ENCODE data around the gene SORBS1. TPM values are rescaled to one million over a fixed set of nuclear protein-coding genes. Genes with fewer than 3 reads are reported as not detected.

The SORBS1 gene
- total and polyA plus RNA-seq, 2 donors (not counting 1 experiment from before 2014, with no cell fraction given), result 0.21 to 1.5 TPM

DNA sequence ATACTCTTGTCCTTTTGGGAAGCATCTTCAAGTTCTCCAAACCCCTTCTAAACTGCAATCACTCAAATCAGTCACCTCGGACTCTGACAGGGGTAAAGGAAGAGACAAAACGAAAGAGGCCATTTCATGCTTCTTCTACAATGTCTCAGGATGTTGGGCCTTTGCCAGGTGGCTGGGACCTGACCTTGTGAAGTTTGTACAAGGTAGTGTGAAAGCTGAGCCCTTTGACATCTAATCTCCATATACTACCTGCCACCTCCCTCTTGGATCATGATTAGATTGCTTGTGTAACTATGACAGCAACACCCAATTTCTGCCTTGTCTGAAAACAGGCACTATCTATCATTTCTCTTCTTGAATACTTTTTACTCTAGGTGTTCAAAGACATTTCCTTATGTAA is 235.3 kb downstream of the SORBS1 start:
- peaks cover 7 to 9% of the 10 kb centered on the region in 2 donors for H3K4me1 ChIP-seq (ENCODE audit: control insufficient read depth in 2 of 2, insufficient read depth in 2 of 2, low read length in 2 of 2)
- ATAC-seq (ENCODE audit: low read depth), result no peak
- ChIA-PET CTCF (interaction anchor here (0.7 kb wide), 1 partner anchor 958 kb away, joined by 3 read pairs; no protein-coding TSS in a partner anchor), POLR2A (no interaction called here)
- TF ChIP-seq, protein P1, sequence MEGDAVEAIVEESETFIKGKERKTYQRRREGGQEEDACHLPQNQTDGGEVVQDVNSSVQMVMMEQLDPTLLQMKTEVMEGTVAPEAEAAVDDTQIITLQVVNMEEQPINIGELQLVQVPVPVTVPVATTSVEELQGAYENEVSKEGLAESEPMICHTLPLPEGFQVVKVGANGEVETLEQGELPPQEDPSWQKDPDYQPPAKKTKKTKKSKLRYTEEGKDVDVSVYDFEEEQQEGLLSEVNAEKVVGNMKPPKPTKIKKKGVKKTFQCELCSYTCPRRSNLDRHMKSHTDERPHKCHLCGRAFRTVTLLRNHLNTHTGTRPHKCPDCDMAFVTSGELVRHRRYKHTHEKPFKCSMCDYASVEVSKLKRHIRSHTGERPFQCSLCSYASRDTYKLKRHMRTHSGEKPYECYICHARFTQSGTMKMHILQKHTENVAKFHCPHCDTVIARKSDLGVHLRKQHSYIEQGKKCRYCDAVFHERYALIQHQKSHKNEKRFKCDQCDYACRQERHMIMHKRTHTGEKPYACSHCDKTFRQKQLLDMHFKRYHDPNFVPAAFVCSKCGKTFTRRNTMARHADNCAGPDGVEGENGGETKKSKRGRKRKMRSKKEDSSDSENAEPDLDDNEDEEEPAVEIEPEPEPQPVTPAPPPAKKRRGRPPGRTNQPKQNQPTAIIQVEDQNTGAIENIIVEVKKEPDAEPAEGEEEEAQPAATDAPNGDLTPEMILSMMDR (IDR thresholded peaks at IDR 0.05), result no peak
- no peak for TF ChIP-seq EZH2 (IDR thresholded peaks at IDR 0.05; ENCODE audit: borderline replicate concordance, insufficient read depth, low read depth, low read length, poor library complexity, severe bottlenecking)
- H3K4me2 ChIP-seq (replicated peaks; ENCODE audit: low read depth, low read length, poor library complexity, severe bottlenecking), result no peak overlapping the region
- intact Hi-C loops (cut with micrococcal nuclease), result loop anchor here (5.0 kb wide), 1 partner anchor 34 kb away; the partner anchor contains the start of gene PDLIM1
- no peak overlapping the region for H3K4me3 ChIP-seq (ENCODE audit: control extremely low read depth in 1 of 5, extremely low read depth in 1 of 5, insufficient read depth in 1 of 5, low read depth in 2 of 5, low read length in 4 of 5)
- H3K9ac ChIP-seq (ENCODE audit: low read length), result no peak overlapping the region
- Mint-ChIP-seq H3K27ac (no peak overlapping the region), H3K9me3 (ENCODE audit: insufficient read depth) (no peaks in the 10 kb centered on the region), H3K27me3 (no peaks in the 10 kb centered on the region), H3K4me1 (peaks cover 11% of the 10 kb centered on the region), H3K4me3 (no peak overlapping the region)
- no peak overlapping the region for H3K27ac ChIP-seq (ENCODE audit: low read length in 2 of 2)
- no CpG with 5 or more reads among the region's 2 CpGs for WGBS (ENCODE audit: insufficient coverage)
- no peaks in the 10 kb centered on the region for H3K36me3 ChIP-seq (replicated peaks in 1 of 2; ENCODE audit: control extremely low read depth in 1 of 2, control insufficient read depth in 1 of 2, extremely low read depth in 1 of 2, insufficient read depth in 2 of 2, low read length in 1 of 2)
- H2AFZ ChIP-seq (ENCODE audit: insufficient read depth, low read depth, low read length, poor library complexity, severe bottlenecking), result no peak overlapping the region
- DNase-seq, result no peak
- no peaks in the 10 kb centered on the region for H3K27me3 ChIP-seq (replicated peaks in 1 of 4; ENCODE audit: control extremely low read depth in 1 of 4, control insufficient read depth in 3 of 4, insufficient read depth in 4 of 4, low read length in 3 of 4)
- H3K79me2 ChIP-seq (ENCODE audit: control insufficient read depth, insufficient read depth, low read length), result no peaks in the 10 kb centered on the region
- no peaks in the 10 kb centered on the region for H4K20me1 ChIP-seq (ENCODE audit: control insufficient read depth, insufficient read depth, low read length, poor library complexity, severe bottlenecking)
- H3K9me3 ChIP-seq (ENCODE audit: control extremely low read depth in 1 of 3, control insufficient read depth in 2 of 3, insufficient read depth in 1 of 3, low read length in 2 of 3), result no peaks in the 10 kb centered on the region

DNA sequence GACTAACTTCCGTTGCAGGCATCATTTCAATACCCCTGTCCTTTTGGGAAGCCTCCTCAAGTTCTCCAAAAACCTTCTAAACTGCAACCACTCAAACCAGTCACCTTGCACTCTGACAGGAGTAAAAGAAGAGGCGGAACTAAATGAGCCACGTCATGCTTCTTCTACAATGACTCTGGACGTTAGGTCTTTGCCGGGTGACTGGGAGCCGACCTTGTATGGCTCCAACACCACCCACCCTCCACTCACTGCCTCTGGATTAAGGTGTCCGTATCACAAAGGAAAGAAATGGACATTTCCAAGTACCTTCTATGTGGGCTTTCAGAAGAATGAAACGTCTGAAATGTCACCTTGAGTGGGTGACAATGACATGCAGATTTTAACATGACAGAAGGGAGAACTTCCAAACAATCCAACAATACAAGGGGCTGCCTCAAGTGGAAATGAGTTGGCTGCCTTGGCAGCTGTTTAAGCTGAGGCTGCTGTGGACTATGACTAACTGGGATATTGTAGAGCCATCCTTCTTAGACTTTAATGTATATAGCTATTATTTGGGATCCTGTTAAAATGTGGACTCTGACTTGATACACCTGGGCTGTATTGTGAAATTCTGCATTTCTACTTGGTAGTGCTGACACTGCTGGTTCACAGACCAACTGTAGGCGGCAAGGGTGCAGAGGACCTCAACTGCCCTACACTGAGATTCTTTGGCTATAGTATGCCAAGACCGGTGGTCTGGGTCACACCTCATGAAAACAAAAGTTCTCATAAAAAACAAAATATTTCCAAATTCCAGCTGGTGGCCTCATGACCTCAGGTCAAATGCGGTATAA is 236.5 kb downstream of the SORBS1 start:
- CTCF ChIA-PET, result no interaction called here
- peaks cover 11% of the 10 kb centered on the region for H3K4me1 Mint-ChIP-seq
- TF ChIP-seq, protein P1 (IDR thresholded peaks at IDR 0.05), result no peak
- no peak for TF ChIP-seq EZH2 (IDR thresholded peaks at IDR 0.05; ENCODE audit: borderline replicate concordance, insufficient read depth, low read depth, low read length, poor library complexity, severe bottlenecking)
- Histone ChIP-seq H2AFZ (ENCODE audit: insufficient read depth, low read depth, low read length, poor library complexity, severe bottlenecking) (no peak overlapping the region), H3K27ac (ENCODE audit: low read length in 2 of 2) (no peak overlapping the region), H3K79me2 (ENCODE audit: control insufficient read depth, insufficient read depth, low read length) (no peaks in the 10 kb centered on the region), H3K9me3 (ENCODE audit: control extremely low read depth in 1 of 3, control insufficient read depth in 2 of 3, insufficient read depth in 1 of 3, low read length in 2 of 3) (no peaks in the 10 kb centered on the region), H3K36me3 (replicated peaks in 1 of 2; ENCODE audit: control extremely low read depth in 1 of 2, control insufficient read depth in 1 of 2, extremely low read depth in 1 of 2, insufficient read depth in 2 of 2, low read length in 1 of 2) (no peaks in the 10 kb centered on the region), H3K9ac (ENCODE audit: low read length) (no peak overlapping the region), H3K4me3 (ENCODE audit: control extremely low read depth in 1 of 5, extremely low read depth in 1 of 5, insufficient read depth in 1 of 5, low read depth in 2 of 5, low read length in 4 of 5) (no peak overlapping the region), H3K4me2 (replicated peaks; ENCODE audit: low read depth, low read length, poor library complexity, severe bottlenecking) (no peak overlapping the region), H3K27me3 (replicated peaks in 1 of 4; ENCODE audit: control extremely low read depth in 1 of 4, control insufficient read depth in 3 of 4, insufficient read depth in 4 of 4, low read length in 3 of 4) (no peaks in the 10 kb centered on the region), H4K20me1 (ENCODE audit: control insufficient read depth, insufficient read depth, low read length, poor library complexity, severe bottlenecking) (no peaks in the 10 kb centered on the region), H3K4me1 (ENCODE audit: control insufficient read depth in 2 of 2, insufficient read depth in 2 of 2, low read length in 2 of 2) (peaks cover 7 to 9% of the 10 kb centered on the region in 2 donors)
- WGBS (ENCODE audit: insufficient coverage), result 97% methylated on average over 5 of the region's 11 CpGs
- H3K27me3 Mint-ChIP-seq, result no peaks in the 10 kb centered on the region
- H3K9me3 Mint-ChIP-seq (ENCODE audit: insufficient read depth), result no peaks in the 10 kb centered on the region
- POLR2A ChIA-PET, result no interaction called here
- ATAC-seq (ENCODE audit: low read depth) (no peak), DNase-seq (no peak)
- intact Hi-C loops (cut with micrococcal nuclease), result loop anchor here (5.0 kb wide), 1 partner anchor 32 kb away; the partner anchor contains the start of gene PDLIM1
- H3K27ac Mint-ChIP-seq, result no peak overlapping the region
- H3K4me3 Mint-ChIP-seq, result no peak overlapping the region
